SKM-1 (cell line): ENCODE data around the gene OSBPL9.

ENCODE experiments used
- DNase-seq: peaks from one replicate; lab custom pipeline; 2025; ENCODE audit not compliant: unreplicated experiment; lab: John Stamatoyannopoulos, UW

Gene OSBPL9

GRCh38 chr1:51616903-51617708 lies at the start of gene OSBPL9:
OSBPL9 (plus strand) TSS chr1:51617092; CDS start chr1:51617111, 19 bp downstream.
- DNase-seq = peak; percentile 83

GRCh38 chr1:51567653-51568052 lies 49.2 kb upstream of the OSBPL9 start:
- no peak for DNase-seq

GRCh38 chr1:51568231-51568935 lies 48.5 kb upstream of the OSBPL9 start:
- no peak for DNase-seq

GRCh38 chr1:51569284-51570062 lies 47.4 kb upstream of the OSBPL9 start:
- DNase-seq = no peak

- no peak for DNase-seq
Measured at GRCh38 chr1:51570063-51570710, 46.7 kb upstream of the OSBPL9 start.

- DNase-seq = no peak
Measured at GRCh38 chr1:51572365-51572764, 44.5 kb upstream of the OSBPL9 start.

- DNase-seq = no peak
Measured at GRCh38 chr1:51574796-51575195, 42.1 kb upstream of the OSBPL9 start.

- DNase-seq = no peak
Measured at GRCh38 chr1:51575406-51576084, 41.3 kb upstream of the OSBPL9 start.

- no peak for DNase-seq
Measured at GRCh38 chr1:51576085-51576444, 40.8 kb upstream of the OSBPL9 start.

- no peak for DNase-seq
Measured at GRCh38 chr1:51576923-51577322, 40.0 kb upstream of the OSBPL9 start.

- peak; percentile 28 for DNase-seq
Measured at GRCh38 chr1:51578383-51579109, 38.3 kb upstream of the OSBPL9 start.

GRCh38 chr1:51581238-51581637 lies 35.7 kb upstream of the OSBPL9 start:
- DNase-seq = no peak

- no peak for DNase-seq
Measured at GRCh38 chr1:51583532-51583931, 33.4 kb upstream of the OSBPL9 start.

GRCh38 chr1:51584021-51584420 lies 32.9 kb upstream of the OSBPL9 start:
- no peak for DNase-seq

- DNase-seq = no peak
Measured at GRCh38 chr1:51592711-51593110, 24.2 kb upstream of the OSBPL9 start.

- no peak for DNase-seq
Measured at GRCh38 chr1:51594716-51595115, 22.2 kb upstream of the OSBPL9 start.

GRCh38 chr1:51600529-51600928 lies 16.4 kb upstream of the OSBPL9 start:
- peak; percentile 30 for DNase-seq

GRCh38 chr1:51600965-51601364 lies 15.9 kb upstream of the OSBPL9 start:
- no peak for DNase-seq

GRCh38 chr1:51605961-51606723 lies 10.8 kb upstream of the OSBPL9 start:
- peak; percentile 57 for DNase-seq
